ENCODE data around the gene PTPRD.

Gene PTPRD

DNA sequence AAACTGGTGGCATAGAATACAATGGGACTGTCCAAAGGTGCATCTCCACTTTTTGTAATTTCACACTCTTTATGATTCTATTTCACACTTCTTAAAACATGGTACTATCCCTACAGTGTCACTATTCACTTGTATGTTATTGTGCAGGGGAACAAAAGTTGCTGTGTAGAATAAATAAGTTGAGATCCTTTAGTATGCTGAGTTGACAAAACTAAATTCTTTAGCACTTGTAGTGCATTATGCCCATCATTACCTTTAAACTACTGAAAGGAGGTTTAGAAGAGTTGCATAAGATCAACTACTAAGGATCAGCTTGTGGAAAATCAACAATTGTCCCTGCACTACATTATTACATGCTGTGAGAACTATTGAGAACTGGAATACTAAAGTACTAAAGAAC lies 1380.9 kb downstream of the PTPRD start:
- DNase-seq: no peak

DNA sequence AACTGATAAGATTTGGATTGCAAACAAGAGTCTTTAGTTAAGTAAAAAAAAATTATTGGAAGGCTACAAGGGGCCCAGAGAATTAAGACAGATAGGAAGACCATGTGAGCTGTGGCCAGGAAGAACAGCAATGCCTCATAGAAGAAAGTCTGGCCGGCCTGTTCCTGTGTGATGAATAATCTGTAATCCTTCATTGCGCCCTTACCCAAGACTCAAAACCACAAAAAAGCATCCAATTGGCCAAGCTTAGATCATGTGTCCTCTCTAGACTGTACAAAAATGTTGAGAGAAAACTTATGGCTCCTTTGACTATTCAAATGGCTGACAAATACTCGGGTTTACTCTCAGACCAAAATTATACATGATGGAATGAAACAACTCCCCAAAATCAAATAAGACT lies 1383.5 kb downstream of the PTPRD start:
- no peak for DNase-seq

DNA sequence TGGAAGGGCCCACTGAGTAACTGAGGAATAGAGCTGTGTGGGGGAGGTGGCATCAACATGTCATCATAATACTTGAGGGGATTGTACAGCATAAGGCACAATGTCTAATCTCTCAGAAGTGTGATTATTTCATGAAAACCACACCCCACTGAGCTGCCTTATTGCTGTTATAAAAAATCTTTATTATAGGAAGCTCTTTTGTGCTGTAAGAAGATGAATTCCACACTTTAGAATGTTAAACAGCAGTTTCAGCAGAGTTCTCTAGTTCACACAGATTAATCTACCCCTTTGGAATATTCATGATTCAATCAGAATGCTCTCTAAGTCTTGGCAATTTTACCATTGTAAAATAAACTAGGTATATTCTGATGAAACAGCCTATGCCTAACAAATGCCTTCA lies 1389.6 kb downstream of the PTPRD start:
- no peak for DNase-seq

DNA sequence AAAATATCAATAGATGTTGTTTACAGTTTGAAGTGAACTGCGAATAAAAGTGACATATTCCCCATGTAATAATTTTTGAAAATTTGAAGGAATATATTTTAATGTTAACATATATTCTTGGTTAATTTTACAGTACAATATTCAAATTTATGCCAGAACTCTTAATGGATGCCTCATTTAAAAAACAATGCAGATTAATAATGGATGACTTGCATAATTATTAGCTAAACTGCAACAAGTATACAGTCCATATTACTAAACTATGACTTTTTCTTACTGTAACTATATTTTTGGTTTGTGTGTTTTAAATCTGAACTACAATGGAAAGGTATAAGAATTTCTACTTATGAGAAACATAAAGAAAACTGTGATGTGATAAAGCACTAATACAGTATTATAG lies 1390.1 kb downstream of the PTPRD start:
- DNase-seq: no peak

DNA sequence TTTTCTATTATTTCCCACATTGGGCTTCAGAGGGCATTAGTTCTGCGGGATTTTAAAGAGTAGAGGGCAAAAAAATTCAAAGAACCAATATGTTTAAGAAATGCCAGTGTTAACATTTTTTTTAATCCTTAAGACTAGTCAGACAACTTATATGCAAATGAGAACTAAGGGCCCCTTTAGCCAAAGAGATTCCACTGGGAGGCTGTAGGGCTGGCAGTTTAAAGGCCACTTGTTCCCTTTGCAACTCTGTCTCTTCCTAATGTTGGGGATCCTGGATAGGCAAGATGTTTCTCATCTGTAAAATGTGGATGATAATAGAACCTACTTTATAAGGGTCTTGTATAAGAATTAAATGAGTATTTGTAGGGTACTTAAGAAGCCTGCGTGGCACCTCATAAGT lies 1395.9 kb downstream of the PTPRD start:
- DNase-seq: no peak

DNA sequence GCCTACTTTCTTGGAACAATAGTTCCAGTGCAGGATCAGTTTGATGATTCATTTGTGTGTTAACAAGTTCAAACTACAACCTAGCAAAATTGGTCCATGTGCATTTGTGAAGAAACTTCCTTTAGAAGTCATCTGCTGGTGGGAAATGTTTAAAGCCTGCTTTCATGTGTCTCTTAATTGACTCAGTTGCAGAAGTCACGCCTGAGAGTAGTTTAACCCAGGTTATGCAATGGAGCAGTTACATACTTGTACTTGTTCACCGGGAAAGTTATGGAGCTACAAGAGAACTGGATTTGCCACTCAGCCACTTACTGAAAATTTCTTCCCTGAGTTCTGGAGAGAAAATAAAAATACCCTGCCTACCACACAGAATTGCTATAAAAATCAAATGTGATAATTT lies 1397.8 kb downstream of the PTPRD start:
- DNase-seq: no peak

DNA sequence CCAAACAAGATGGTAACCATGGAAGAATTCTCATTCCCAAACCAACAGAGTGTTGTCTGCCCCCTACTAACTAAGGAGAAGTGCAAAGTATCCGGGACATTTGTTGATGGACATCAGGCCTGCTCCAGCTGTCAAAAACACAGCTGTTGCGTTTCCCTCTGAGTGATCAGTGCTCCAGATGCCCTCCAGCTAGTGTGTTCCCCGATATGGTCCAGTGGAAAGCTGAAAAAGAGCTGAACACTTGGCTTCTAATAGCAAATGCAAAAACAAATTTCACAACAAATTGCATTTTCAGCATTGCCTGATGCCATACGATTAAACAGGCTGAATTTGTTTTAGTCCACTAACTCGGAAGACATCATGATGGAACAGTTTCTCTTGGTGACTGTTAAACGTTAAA lies 1398.7 kb downstream of the PTPRD start:
- DNase-seq: no peak

DNA sequence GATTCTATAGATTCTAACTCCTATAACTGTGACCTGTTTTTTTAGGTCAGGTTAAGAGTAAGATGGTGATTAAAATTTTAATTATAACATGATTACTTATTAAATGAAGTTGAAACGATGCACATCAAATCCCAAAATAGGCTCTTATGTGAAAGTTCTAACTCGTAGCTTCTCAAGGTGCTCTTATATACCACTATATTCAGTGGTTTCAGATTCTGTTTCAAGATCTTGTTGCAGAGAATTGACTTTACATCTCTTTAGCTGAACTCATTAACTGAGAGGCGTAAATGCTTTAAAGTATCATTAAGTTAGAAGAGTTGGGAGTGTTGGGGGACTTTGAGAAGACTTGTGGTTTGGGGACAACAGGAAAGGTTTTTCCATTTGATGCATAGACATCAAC lies 1399.8 kb downstream of the PTPRD start:
- DNase-seq: no peak

DNA sequence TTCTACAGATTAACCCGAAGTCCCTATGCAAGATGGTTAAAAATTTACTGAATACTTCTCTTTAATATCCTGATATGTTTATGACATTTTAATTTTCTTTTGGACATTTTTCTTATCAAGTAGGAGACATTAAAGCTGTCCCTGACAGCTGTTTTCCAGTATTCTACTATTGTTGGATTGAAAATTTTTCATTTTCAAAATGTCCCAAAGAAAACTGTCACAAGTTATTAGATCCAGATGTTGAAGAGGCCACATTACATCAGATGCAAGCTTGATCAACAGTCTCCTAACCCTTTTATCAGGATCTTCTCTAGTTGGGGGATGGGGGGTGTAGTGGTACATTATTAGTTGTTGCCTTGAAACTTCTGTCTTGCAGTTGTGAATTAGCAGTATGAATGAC lies 1410.5 kb downstream of the PTPRD start:
- DNase-seq: no peak

DNA sequence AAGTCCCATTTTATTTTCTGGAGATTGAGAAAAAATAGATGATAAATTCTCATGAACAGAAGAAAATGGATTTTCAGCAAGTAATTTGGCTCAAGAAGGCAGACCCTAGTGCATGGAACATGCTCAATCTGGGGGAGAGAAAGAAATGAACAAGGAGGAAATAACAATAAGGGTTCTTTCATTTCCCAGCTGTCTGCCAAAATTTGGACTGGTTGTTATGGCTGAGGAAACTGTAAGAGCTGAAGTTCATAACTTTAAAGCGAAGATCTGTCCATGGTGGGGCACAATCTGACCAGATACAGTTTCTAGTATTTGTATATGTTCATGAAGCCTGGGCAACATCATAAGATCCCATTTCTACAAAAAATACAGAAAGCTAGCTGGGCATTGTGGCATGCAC lies 1426.7 kb downstream of the PTPRD start:
- no peak for DNase-seq

DNA sequence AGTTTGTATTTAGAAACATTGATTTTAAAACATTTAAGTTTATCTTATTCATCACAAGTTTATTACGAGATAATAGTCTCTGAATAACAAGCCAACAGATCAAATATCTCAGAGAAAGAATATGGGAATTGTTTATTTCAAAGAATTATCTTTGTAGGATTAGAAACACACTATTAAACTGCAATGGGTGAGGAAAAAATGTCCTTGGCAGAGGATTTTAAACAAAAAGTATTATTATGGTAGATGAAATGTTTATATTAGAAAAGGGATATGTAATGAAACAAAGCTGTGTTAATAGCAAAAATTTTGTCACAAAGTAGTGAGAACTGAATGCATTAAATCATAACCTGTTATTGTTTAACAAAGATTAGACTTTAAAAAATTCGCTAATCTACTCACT lies 1430.4 kb downstream of the PTPRD start:
- no peak for DNase-seq

DNA sequence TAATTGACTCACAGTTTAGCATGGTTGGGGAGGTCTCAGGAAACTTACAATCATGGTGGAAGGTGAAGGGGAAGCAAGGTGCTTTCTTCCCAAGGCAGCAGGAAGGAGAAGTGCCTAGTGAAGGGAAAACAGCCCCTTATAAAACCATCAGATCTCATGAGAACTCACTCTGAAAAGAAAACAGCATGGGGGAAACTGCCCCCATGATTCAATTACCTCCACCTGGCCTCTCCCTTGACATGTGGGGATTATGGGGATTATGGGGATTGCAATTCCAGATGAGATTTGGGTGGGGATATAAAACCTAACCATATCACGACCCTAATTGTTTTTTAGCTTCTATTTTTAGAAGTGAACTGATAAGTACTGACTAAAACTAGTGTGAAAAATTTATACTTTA lies 1435.7 kb downstream of the PTPRD start:
- DNase-seq: no peak

DNA sequence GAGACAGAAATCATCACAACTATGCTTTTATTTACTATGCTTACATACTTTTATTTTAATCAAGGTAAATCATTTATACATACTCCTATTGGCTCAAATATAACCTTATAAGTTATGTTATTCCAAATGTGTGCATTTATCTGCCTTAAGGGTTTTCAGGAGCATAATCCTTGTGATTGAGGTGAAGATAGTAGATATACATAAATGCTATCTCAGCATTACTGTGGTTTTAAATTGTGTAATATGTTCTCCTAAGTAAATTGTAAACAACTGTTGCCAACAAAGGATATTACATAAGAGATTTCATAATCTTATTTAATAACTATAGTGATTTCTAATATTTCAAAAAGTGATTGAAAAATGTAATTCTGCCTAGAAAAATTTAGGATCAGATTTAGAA lies 1438.4 kb downstream of the PTPRD start:
- DNase-seq: no peak

DNA sequence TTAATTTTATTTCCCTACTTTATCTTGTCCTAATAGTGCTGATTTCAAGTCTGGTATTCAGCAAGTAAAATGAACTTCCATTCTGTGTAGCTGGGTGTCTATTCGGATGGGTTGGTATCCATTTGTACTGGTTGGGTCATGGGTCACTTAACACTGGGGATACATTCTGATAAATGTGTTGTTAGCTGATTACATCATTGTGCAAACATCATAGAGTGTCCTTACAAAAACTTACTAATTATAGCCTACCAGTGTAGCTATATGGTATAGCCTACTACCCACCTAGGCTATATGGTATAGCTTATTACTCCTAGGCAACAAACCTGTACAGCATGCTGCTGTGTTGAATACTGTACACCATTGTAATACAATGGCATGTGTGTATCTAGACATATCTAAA lies 1439.5 kb downstream of the PTPRD start:
- DNase-seq: no peak

DNA sequence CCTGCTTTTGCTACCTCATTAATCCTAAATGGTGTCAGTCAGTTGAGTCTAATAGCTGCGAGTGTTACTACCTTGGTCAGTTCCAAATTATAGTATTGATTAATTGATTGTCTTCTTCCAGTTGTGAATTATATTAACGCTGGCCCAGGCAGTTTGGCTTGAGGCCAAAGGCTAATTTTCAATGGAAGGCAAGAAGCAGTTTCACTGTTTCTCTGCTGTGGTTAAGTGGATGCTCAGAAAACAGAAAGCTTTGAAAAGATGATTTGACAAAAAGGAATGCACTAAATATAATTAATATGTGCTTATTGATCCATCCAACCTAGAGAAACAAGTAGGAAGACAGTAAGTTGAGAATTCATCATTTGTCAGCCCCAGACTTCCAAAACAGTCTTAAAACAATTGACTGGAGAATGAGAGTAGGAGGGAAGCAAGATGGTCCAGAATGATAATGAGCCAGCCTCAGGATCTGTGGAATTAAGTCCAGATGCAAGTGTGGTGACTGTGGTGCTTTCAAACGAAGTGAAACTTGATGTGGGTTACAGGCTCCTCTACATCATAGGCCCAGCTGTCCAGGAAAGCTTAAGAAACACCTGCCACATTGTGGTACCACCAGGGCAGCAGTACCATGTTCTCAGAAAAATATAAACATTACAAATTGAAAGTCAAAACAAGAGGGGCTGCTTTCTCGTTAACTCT lies 1442.2 kb downstream of the PTPRD start:
- DNase-seq: no peak

DNA sequence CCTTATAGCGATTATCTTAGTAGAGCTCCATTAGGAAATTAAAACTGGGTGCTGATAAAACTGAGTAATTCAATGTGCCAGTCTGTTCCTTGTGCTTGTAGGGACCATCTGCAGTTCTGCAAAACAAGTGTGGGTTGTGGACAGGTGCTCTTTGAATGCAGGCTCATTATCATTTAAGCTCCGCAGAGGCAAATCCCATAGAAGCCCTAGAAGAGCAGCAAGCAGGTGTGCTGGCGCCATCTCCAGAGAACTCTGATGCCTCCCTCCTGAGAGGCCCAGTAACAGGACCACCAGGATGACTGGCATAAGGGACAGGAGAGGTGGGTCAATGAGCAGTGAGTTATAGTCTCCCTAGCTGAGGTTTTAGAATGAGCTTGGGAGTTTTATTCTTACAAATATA lies 1470.8 kb downstream of the PTPRD start:
- no peak for DNase-seq

DNA sequence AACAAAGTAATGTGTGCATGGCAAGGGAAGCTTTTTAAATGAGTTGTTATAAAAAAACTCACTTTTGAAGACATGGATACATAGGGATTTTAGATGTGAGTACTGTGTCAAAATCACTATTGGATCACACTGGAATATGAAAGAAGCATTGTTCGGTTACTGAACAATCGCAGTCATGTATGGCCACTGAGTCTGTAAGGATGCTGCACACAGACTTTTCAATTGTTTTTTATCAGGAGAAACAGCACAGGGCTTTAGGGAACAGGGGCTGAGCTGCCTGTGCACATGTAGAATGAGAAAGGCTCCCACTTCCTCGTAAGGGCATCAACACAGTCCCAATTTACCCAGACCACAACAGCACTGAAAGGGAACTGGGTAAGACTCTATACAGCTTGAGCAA lies 1479.3 kb downstream of the PTPRD start:
- DNase-seq: no peak

DNA sequence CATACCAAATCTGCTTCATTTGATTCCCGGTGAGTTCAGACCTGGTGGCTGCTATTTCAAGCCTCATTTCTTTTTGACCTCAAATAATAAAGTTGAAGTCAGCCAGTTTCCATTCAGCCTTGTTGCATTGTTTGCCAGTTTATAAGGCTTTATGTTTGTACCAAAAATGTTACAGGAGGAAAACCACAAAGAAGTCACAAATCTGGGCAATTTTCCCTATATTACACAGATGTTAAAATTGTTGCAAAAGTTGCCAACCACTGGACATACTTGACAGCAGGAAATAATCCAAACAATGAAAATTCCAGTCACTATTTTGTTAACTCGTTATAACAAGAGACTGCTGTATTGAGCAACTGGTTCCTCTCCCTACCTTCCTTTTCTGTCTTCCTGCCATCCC lies 1488.2 kb downstream of the PTPRD start:
- no peak for DNase-seq

DNA sequence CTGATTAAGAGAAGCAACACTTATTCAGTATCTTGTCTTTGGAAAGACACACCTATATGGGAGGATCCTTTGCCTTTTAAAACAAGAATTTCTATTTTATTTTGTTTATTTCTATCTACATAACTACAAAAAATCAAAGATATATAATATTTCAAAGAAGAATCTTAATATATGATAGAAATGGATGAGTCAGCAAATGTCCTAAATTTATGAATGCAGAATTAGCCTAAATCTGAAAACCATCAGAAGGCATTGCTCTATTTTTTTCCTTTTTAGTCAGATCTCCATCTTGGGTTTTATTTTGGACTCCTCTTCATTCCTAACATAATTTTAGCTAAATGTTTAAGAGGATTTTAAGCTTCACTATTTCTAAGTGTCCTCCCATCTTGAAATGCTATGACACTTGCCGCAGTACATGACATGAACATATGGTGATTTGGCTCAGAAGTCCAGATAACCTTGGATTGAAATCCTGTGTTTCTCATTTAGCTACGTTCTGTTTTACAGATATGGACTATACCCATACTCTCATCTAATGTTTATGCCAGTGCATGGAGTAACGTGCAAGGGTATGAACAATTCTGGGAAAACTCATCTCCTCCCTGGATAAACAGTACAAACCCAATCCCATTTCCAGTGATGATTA lies 1490.4 kb downstream of the PTPRD start:
- no peak for DNase-seq

DNA sequence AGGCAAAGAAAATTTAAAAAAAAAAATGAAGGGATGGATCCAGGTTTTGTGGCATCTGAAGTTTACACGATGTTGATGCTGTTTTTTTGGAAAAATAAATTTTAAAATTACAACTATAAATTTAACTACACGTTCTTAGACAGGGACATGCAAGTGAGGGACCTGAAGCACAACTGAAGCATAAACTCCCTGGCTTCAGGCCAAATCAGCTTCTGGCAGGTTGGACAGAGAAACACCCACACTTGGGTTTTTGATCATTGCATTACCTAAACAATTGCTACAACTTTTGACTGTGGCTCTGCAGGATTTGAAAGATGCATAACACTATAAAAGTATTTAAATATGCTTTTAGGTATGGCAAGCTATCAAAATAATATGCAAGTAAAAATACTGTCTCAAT lies 1494.9 kb downstream of the PTPRD start:
- DNase-seq: no peak

DNA sequence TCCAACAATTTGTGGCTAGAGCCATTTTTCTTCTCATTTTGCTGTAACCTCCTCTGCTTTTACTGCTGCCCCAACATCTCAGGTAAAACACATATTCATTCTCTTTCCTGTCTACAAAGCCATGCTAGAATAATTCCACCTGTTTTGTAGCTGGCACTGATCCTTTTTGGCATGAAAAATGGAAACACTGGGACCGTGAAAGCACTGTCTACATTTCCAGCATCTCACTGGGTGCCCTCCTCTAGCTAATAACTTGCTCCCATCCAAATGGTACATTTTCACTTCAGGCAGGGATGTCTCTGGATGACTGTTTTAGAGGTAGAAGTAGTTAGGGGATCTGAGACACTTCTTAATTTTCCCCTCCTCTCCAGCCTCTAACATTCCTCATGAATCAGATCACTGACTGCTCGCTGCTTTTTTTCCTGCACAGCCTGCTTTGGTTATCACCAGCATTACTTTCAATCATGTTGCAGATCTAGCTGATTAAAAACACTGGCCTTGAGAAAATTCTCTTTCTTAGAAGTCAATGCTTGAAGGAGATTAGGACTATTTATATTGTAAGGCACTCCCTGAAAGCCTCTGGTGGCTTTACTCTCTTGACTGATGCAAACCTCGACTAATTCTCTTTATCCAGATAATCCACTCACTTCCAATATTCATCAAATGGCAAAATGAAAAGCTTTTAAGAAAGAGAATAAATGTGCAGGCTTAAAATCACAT lies 1500.6 kb downstream of the PTPRD start:
- no peak for DNase-seq

DNA sequence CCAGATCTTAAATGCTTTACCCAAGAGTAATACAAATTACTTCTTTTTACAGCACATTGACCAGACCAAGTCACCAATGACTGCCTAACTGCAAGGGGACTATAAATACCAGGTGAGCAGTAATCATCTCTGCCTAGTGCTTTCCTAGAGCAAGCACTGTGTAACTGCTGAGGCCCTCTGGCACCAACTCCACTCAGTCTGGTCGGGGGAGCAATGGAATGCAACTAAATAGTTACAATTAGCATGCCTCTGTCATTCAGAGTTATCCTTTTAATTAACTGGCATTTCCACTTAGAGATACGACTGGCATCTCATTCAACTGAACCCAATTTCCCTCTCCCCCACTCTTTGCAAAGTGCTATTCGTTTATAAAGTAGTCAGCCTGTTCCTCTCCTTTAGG lies 1504.2 kb downstream of the PTPRD start:
- no peak for DNase-seq

DNA sequence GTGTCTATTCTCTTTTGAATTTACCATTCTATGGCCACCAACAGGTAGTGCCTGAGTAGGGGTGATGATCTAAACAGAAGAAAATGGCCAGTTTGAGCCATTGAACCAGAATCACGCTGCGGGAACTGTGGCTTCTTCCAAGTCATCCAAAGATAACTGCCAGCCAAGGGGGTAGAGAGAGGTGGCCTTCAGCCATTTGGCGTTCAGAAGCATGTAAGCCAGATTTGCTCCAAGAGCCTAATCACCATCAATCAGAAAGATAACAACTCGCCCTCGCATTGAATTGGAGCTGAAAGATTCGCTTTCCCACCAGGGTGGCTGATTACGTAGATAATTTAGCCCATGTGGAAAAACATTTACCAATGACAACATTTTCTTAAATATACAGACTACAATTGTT lies 1510.5 kb downstream of the PTPRD start:
- DNase-seq: no peak

DNA sequence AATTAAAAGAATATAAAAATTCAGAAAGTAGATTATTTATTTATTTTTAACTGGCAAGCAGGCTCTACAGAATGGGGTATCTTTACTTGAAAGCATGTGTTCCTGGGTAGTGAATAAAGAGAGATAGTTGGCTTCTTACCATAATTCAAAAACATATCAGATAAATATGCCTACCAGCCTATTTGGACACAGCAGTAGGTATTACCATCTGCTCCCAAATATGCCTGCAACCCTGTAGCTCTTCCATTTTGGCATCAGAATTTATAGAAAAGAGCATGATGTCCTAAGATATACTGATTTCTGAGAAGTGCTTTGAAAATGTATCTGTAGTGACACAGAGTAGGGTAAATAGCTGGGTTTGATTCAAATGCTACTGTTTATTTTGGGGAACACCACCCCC lies 1512.7 kb downstream of the PTPRD start:
- no peak for DNase-seq

DNA sequence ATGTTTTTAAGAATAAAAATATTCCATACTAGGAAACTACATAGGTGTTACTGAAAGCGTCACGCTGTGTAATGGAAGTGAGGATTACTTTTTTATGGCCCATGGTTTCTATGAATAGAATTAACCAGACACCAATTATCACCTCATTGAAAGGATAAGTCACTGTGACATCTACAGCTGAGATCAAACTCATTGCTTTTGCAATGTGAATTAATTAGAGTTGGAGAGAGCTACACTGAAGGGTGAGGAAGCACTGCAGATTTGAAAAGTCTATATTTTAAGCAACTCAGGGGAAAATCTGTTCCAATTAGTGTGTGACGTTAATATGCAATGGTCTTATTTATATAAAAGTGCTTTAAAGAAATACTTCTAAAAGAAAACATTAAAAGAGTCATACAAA lies 1513.2 kb downstream of the PTPRD start:
- no peak for DNase-seq

Measured in EL (cell line).